ENCODE results near the gene KCNJ6.

- no peak for TF ChIP-seq POLR2A (IDR thresholded peaks at IDR 0.05; ENCODE audit: control extremely low read depth in 1 of 2, low read depth in 2 of 2, low read length in 2 of 2)
- TF ChIP-seq CTCF (IDR thresholded peaks at IDR 0.05; ENCODE audit: control extremely low read depth in 1 of 3, insufficient read depth in 1 of 3, low read depth in 1 of 3, low read length in 3 of 3): no peak
- no peak for TF ChIP-seq EGR1 (IDR thresholded peaks at IDR 0.05; ENCODE audit: borderline replicate concordance, low read depth, low read length)
- no peak for TF ChIP-seq RAD21 (IDR thresholded peaks at IDR 0.05 in 1 of 2, conservative IDR thresholded peaks at IDR 0.05 in 1 of 2; ENCODE audit: low read depth in 2 of 2, low read length in 2 of 2)
- TF ChIP-seq ZNF274 (IDR thresholded peaks at IDR 0.05; ENCODE audit: borderline replicate concordance, extremely low read depth, low read length): no peak
- no peak for TF ChIP-seq ATF3 (IDR thresholded peaks at IDR 0.05; ENCODE audit: insufficient read depth, low read depth, low read length)
- no peak for TF ChIP-seq SIRT6 (IDR thresholded peaks at IDR 0.05; ENCODE audit: low read length)
- no peak for TF ChIP-seq POLR2AphosphoS5 (IDR thresholded peaks at IDR 0.05; ENCODE audit: low read depth, low read length)
- TF ChIP-seq TAF1 (IDR thresholded peaks at IDR 0.05; ENCODE audit: low read depth, low read length): no peak
Observed at GRCh38 chr21:37568916-37569315, 347.3 kb downstream of the KCNJ6 start.
